ENCODE results near the gene SLC30A3. TPM values are rescaled to one million over a fixed set of nuclear protein-coding genes. Genes with fewer than 3 reads are reported as not detected.
A peak's percentile ranks its signal among the peaks of the same experiment; 100 is the strongest.

The SLC30A3 gene
- total and polyA plus RNA-seq, 2 of the 13 experiments (the other 11 are each of a cell fraction or from before 2014, with no cell fraction given): 0.38 to 0.79 TPM

DNA sequence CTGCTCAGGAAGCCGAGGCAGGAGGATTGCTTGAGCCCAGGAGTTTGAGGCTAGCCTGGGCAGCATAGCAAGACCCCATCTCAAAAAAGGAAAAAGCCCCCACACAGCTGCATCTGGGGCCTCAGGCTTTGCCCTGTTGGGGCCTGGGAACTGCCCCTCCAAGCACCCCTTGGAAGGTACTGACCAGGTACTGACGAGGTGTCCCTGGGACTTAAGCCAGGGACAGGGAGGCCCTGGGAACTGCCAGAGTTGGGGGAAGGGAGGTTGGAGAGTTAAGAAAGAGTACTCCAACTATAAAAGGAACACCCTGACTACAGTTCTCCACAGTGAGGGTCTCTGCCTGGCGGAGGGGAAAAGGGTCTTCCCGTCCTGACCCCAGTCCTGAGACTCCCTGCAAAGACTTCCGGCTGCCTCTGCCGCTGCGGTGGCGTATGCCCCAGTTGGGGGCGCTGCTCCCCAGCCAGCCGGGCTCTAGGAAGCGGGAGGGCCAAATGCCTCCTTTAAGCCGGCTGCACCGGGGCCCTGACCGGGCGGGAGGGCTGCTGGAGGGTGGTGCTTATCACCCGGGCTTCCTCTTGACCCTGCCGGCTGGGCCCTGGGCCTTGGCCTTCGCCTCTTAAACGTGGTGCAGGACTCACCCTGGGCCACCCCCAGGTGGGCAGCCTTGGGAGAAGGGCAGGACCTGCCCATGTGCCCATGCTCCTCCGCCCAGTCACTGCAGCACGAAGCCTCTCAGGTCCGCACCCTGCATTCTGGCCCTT, 12.8 kb downstream of the SLC30A3 start (continued):
- TF ChIP-seq BCL6 (CRISPR knock-in tag; IDR thresholded peaks at IDR 0.05): peak; percentile 33; the same call in 1 of the 2 replicates
- peak; percentile 80 for TF ChIP-seq ZNF350 (CRISPR knock-in tag; IDR thresholded peaks at IDR 0.05; ENCODE audit: borderline replicate concordance, low read depth)
- no peak for TF ChIP-seq HOXD1 (CRISPR knock-in tag; IDR thresholded peaks at IDR 0.05)
- peak; percentile 91 for TF ChIP-seq ELF3 (CRISPR knock-in tag; IDR thresholded peaks at IDR 0.05)
- no peak for TF ChIP-seq FOXJ3 (CRISPR knock-in tag; IDR thresholded peaks at IDR 0.05; ENCODE audit: borderline replicate concordance)
- peak; percentile 89 for TF ChIP-seq REPIN1 (CRISPR knock-in tag; IDR thresholded peaks at IDR 0.05; ENCODE audit: borderline replicate concordance, low read depth)
- no peak; the same call in 1 of the 2 replicates for TF ChIP-seq GABPA (IDR thresholded peaks at IDR 0.05; ENCODE audit: low read depth, low read length)
- TF ChIP-seq GABPA (CRISPR knock-in tag; IDR thresholded peaks at IDR 0.05; ENCODE audit: low read depth): peak; percentile 74
- no peak for TF ChIP-seq BHLHE40 (IDR thresholded peaks at IDR 0.05; ENCODE audit: low read length)
- TF ChIP-seq NR2F6 (IDR thresholded peaks at IDR 0.05): peak; percentile 35; the same call in 1 of the 2 replicates
- TF ChIP-seq NR2F6 (CRISPR knock-in tag; IDR thresholded peaks at IDR 0.05): peak; percentile 50; the same call in 1 of the 2 replicates
- peak; percentile 68; the same call in 1 of the 2 replicates for TF ChIP-seq GZF1 (CRISPR knock-in tag; IDR thresholded peaks at IDR 0.05)
- TF ChIP-seq ZMYM4 (CRISPR knock-in tag; IDR thresholded peaks at IDR 0.05): no peak
- TF ChIP-seq KAT8 (CRISPR knock-in tag; IDR thresholded peaks at IDR 0.05): peak; percentile 67
- peak; percentile 63; the same call in 1 of the 2 replicates for TF ChIP-seq RBAK (CRISPR knock-in tag; IDR thresholded peaks at IDR 0.05)
- no peak for TF ChIP-seq SIX1 (CRISPR knock-in tag; IDR thresholded peaks at IDR 0.05; ENCODE audit: borderline replicate concordance)
- TF ChIP-seq, protein P1, sequence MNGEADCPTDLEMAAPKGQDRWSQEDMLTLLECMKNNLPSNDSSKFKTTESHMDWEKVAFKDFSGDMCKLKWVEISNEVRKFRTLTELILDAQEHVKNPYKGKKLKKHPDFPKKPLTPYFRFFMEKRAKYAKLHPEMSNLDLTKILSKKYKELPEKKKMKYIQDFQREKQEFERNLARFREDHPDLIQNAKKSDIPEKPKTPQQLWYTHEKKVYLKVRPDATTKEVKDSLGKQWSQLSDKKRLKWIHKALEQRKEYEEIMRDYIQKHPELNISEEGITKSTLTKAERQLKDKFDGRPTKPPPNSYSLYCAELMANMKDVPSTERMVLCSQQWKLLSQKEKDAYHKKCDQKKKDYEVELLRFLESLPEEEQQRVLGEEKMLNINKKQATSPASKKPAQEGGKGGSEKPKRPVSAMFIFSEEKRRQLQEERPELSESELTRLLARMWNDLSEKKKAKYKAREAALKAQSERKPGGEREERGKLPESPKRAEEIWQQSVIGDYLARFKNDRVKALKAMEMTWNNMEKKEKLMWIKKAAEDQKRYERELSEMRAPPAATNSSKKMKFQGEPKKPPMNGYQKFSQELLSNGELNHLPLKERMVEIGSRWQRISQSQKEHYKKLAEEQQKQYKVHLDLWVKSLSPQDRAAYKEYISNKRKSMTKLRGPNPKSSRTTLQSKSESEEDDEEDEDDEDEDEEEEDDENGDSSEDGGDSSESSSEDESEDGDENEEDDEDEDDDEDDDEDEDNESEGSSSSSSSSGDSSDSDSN (CRISPR knock-in tag; IDR thresholded peaks at IDR 0.05): peak; percentile 87
- TF ChIP-seq SP2 (CRISPR knock-in tag; IDR thresholded peaks at IDR 0.05): peak; percentile 28; the same call in 1 of the 2 replicates
- TF ChIP-seq KLF15 (CRISPR knock-in tag; IDR thresholded peaks at IDR 0.05; ENCODE audit: borderline replicate concordance): no peak
- TF ChIP-seq ZNF850 (CRISPR knock-in tag; conservative IDR thresholded peaks at IDR 0.05): peak; percentile 90; the same call in 1 of the 2 replicates
- TF ChIP-seq ZNF782 (CRISPR knock-in tag; IDR thresholded peaks at IDR 0.05; ENCODE audit: borderline replicate concordance): peak; percentile 62; the same call in 1 of the 2 replicates
- peak; percentile 41; the same call in 1 of the 2 replicates for TF ChIP-seq MED1 (CRISPR knock-in tag; IDR thresholded peaks at IDR 0.05)
- no peak for TF ChIP-seq GATA4 (IDR thresholded peaks at IDR 0.05; ENCODE audit: borderline replicate concordance, low read depth)
- peak; percentile 63 for TF ChIP-seq RBM39 (IDR thresholded peaks at IDR 0.05; ENCODE audit: low read depth, low read length, poor library complexity, severe bottlenecking)
- TF ChIP-seq TEAD3 (CRISPR knock-in tag; optimal IDR thresholded peaks at IDR 0.05; ENCODE audit: borderline replicate concordance): peak; percentile 52
- TF ChIP-seq, protein P2, sequence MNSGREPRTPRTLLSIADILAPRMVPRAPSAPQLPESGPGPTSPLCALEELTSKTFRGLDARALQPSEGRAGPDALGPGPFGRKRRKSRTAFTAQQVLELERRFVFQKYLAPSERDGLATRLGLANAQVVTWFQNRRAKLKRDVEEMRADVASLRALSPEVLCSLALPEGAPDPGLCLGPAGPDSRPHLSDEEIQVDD (CRISPR knock-in tag; IDR thresholded peaks at IDR 0.05; ENCODE audit: borderline replicate concordance): no peak
- TF ChIP-seq, protein P3, sequence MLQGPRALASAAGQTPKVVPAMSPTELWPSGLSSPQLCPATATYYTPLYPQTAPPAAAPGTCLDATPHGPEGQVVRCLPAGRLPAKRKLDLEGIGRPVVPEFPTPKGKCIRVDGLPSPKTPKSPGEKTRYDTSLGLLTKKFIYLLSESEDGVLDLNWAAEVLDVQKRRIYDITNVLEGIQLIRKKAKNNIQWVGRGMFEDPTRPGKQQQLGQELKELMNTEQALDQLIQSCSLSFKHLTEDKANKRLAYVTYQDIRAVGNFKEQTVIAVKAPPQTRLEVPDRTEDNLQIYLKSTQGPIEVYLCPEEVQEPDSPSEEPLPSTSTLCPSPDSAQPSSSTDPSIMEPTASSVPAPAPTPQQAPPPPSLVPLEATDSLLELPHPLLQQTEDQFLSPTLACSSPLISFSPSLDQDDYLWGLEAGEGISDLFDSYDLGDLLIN (CRISPR knock-in tag; IDR thresholded peaks at IDR 0.05; ENCODE audit: borderline replicate concordance): no peak
- peak; percentile 68; the same call in 1 of the 2 replicates for TF ChIP-seq ZFP36L2 (CRISPR knock-in tag; IDR thresholded peaks at IDR 0.05)
- peak; percentile 74; the same call in 1 of the 2 replicates for TF ChIP-seq ZFP90 (CRISPR knock-in tag; IDR thresholded peaks at IDR 0.05; ENCODE audit: borderline replicate concordance)
